ENCODE data around the gene NOX3.

The NOX3 gene

DNA sequence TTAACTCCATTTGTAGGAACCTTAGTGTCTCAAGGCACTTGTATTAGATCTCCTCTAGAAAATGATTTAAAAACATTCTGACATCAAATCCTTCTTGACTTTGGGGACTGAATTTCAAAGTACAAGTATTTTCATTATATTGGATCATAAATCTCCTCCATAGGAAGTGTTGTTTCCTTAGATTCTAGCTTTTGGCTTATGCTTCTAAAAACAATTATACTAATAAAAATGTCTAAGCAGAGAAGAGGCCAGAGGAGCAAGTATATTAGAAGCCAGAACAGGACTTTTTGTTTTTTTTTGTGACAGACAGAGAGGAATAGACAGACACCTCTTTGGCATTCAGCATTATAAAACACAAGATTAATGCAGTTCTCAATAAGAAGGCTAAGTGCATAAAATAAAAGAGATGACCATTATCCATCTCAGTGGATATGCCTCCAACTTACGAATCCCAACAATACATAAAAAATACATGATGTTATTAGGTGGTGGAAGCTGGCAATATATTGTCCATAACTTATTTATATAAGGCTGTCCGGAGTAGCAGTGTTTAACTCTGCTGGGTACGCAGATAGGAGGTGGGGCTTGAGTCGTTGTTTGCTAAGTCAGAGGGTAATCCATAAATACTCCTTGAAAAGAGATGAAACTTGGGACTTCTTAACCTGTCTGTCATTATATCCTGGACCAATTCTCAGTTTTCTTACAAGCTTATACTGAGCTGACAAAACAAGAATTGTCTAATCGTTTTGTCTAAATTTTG is 31.9 kb upstream of the NOX3 start:
- no peak for DNase-seq (ENCODE audit: low spot score)
- no peak for TF ChIP-seq CTCF (IDR thresholded peaks at IDR 0.05; ENCODE audit: extremely low read depth, insufficient read depth, missing control alignments)
- in situ Hi-C loops (cut with MboI; ENCODE audit: low pct_unique_long_range_greater_than_20kb, low sequenced_read_pairs, unreplicated experiment): no loop called here

DNA sequence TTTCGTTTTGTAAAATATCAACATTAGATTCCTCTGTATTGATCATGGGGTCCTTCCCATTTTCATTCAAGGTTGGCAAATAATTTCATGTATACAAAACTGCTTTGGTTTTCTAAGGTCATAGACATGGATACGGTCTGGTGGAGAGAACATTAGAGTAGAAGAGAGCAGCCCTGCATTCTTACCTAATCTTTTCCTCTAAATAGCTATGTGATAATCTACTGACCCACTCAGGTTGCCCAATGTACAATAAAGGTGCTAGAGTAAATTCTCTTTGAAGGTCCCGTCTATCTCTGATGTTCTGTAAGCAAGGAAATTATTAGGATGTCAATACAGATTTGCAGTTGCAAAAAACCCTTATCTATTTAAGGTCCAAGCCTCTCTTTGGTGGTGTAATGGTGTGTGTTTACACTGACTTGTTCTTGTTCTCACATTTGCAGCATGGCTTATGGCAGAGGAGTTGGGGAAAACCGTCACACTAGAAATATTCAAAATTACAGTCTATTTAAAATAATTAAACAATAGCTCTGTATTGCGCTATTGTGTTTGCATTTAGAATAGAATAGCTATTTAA is 31.2 kb upstream of the NOX3 start:
- DNase-seq (ENCODE audit: low spot score): no peak
- TF ChIP-seq CTCF (IDR thresholded peaks at IDR 0.05; ENCODE audit: extremely low read depth, insufficient read depth, missing control alignments): no peak
- in situ Hi-C loops (cut with MboI; ENCODE audit: low pct_unique_long_range_greater_than_20kb, low sequenced_read_pairs, unreplicated experiment): no loop called here

- in situ Hi-C loops (cut with MboI; ENCODE audit: low pct_unique_long_range_greater_than_20kb, low sequenced_read_pairs, unreplicated experiment): no loop called here
- no peak for DNase-seq (ENCODE audit: low spot score)
- no peak for TF ChIP-seq CTCF (IDR thresholded peaks at IDR 0.05; ENCODE audit: extremely low read depth, insufficient read depth, missing control alignments)
Measured at GRCh38 chr6:155485756-155486155, 30.1 kb upstream of the NOX3 start.

- no peak for DNase-seq (ENCODE audit: low spot score)
- in situ Hi-C loops (cut with MboI; ENCODE audit: low pct_unique_long_range_greater_than_20kb, low sequenced_read_pairs, unreplicated experiment): no loop called here
Measured at GRCh38 chr6:155483858-155484257, 28.2 kb upstream of the NOX3 start.

GRCh38 chr6:155481215-155481614 is 25.6 kb upstream of the NOX3 start:
- in situ Hi-C loops (cut with MboI; ENCODE audit: low pct_unique_long_range_greater_than_20kb, low sequenced_read_pairs, unreplicated experiment): no loop called here
- no peak for DNase-seq (ENCODE audit: low spot score)
- TF ChIP-seq CTCF (IDR thresholded peaks at IDR 0.05; ENCODE audit: extremely low read depth, insufficient read depth, missing control alignments): no peak

More at GRCh38 chr6:155483858-155484257, 28.2 kb upstream of the NOX3 start:
- TF ChIP-seq CTCF (IDR thresholded peaks at IDR 0.05; ENCODE audit: extremely low read depth, insufficient read depth, missing control alignments): no peak

GRCh38 chr6:155473741-155474140 is 18.1 kb upstream of the NOX3 start:
- TF ChIP-seq CTCF (IDR thresholded peaks at IDR 0.05; ENCODE audit: extremely low read depth, insufficient read depth, missing control alignments): no peak
- DNase-seq (ENCODE audit: low spot score): no peak
- in situ Hi-C loops (cut with MboI; ENCODE audit: low pct_unique_long_range_greater_than_20kb, low sequenced_read_pairs, unreplicated experiment): no loop called here
